ENCODE results near the gene CSKMT. TPM values are rescaled to one million over a fixed set of nuclear protein-coding genes. Genes with fewer than 3 reads are reported as not detected.

The CSKMT gene
- total RNA-seq, 1 experiment from 2014 or later = 63.5 TPM

DNA sequence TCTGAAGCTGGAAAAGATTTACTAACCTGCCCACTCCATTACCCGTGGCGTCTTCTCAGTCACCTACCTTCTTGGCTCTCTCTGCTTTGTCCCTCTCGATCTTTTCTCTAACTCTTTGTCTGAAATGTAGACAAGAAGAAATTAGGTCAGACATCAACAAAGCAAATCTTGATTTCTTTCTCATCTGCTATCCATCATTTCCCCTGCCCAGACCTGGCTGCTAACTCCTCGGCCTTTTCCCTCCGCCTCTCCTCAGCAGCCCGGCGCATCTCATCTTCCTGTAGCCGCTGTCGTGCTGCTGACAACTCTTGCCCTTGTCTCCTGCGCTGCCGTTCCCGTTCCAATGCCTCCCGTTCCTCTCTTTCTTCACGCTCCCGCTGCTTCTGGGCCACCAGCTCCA lies 12.6 kb downstream of the CSKMT start:
- Histone ChIP-seq H4K20me1 (ENCODE audit: insufficient read depth) (no peaks in the 10 kb centered on the region), H3K79me2 (ENCODE audit: insufficient read depth, low read length) (peaks cover 55% of the 10 kb centered on the region), H3K27me3 (ENCODE audit: insufficient read depth, low read length) (no peaks in the 10 kb centered on the region), H3K4me1 (ENCODE audit: control insufficient read depth in 1 of 2, insufficient read depth in 2 of 2, low read length in 2 of 2) (peaks cover 31 to 51% of the 10 kb centered on the region in 2 experiments), H3K9ac (ENCODE audit: low read length) (peak overlapping the region; percentile 84), H3K9me3 (ENCODE audit: control insufficient read depth in 1 of 2, insufficient read depth in 1 of 2, low read depth in 1 of 2, low read length in 2 of 2) (no peaks in the 10 kb centered on the region), H3K4me3 (replicated peaks in 1 of 2; ENCODE audit: low read depth in 1 of 2, low read length in 2 of 2) (peak overlapping the region; percentile 80 to 87), H2AFZ (ENCODE audit: low read depth, low read length, poor library complexity, severe bottlenecking) (no peak overlapping the region), H3K4me2 (ENCODE audit: low read length) (peak overlapping the region; percentile 95), H3K9me2 (ENCODE audit: insufficient read depth) (no peaks in the 10 kb centered on the region), H3K27ac (ENCODE audit: low read depth, low read length) (no peak overlapping the region), H3K36me3 (ENCODE audit: control insufficient read depth in 1 of 2, insufficient read depth in 2 of 2, low read length in 2 of 2) (peaks cover 6 to 11% of the 10 kb centered on the region in 2 experiments; a peak in 3 of 4 replicates)
- ChIA-PET CTCF (no interaction called here), POLR2A (interaction anchor here (1.2 to 2.4 kb wide), 2 partner anchors 13 to 86 kb away, joined by 4 to 6 read pairs; partner anchors contain the start of genes C11orf98, CSKMT and TUT1), RAD21 (ENCODE audit: low non-redundant PET in 1 of 2, low total read pairs in 2 of 2, uncharacterized antibody in 2 of 2, unreplicated experiment in 2 of 2) (no interaction called here)
- no peak for DNase-seq (ENCODE audit: low read depth, low spot score)
- ATAC-seq = no peak
- BruUV-seq (replicated peaks) = no TSS peak
- no peak for TF ChIP-seq RAD21 (IDR thresholded peaks at IDR 0.05; ENCODE audit: low read depth)
- TF ChIP-seq SRF (IDR thresholded peaks at IDR 0.05; ENCODE audit: low read depth) = no peak
- TF ChIP-seq, protein P1, sequence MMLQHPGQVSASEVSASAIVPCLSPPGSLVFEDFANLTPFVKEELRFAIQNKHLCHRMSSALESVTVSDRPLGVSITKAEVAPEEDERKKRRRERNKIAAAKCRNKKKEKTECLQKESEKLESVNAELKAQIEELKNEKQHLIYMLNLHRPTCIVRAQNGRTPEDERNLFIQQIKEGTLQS (IDR thresholded peaks at IDR 0.05) = no peak
- TF ChIP-seq JUND (IDR thresholded peaks at IDR 0.05) = no peak
- TF ChIP-seq, protein P2, sequence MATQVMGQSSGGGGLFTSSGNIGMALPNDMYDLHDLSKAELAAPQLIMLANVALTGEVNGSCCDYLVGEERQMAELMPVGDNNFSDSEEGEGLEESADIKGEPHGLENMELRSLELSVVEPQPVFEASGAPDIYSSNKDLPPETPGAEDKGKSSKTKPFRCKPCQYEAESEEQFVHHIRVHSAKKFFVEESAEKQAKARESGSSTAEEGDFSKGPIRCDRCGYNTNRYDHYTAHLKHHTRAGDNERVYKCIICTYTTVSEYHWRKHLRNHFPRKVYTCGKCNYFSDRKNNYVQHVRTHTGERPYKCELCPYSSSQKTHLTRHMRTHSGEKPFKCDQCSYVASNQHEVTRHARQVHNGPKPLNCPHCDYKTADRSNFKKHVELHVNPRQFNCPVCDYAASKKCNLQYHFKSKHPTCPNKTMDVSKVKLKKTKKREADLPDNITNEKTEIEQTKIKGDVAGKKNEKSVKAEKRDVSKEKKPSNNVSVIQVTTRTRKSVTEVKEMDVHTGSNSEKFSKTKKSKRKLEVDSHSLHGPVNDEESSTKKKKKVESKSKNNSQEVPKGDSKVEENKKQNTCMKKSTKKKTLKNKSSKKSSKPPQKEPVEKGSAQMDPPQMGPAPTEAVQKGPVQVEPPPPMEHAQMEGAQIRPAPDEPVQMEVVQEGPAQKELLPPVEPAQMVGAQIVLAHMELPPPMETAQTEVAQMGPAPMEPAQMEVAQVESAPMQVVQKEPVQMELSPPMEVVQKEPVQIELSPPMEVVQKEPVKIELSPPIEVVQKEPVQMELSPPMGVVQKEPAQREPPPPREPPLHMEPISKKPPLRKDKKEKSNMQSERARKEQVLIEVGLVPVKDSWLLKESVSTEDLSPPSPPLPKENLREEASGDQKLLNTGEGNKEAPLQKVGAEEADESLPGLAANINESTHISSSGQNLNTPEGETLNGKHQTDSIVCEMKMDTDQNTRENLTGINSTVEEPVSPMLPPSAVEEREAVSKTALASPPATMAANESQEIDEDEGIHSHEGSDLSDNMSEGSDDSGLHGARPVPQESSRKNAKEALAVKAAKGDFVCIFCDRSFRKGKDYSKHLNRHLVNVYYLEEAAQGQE (IDR thresholded peaks at IDR 0.05; ENCODE audit: low read depth) = no peak
- no peak for TF ChIP-seq EGR1 (IDR thresholded peaks at IDR 0.05; ENCODE audit: low read depth)
- no peak for TF ChIP-seq CEBPB (IDR thresholded peaks at IDR 0.05; ENCODE audit: low read depth)
- TF ChIP-seq TCF7L2 (IDR thresholded peaks at IDR 0.05; ENCODE audit: borderline replicate concordance, extremely low read depth, insufficient read depth, insufficient read length) = no peak
- TF ChIP-seq, protein P3, sequence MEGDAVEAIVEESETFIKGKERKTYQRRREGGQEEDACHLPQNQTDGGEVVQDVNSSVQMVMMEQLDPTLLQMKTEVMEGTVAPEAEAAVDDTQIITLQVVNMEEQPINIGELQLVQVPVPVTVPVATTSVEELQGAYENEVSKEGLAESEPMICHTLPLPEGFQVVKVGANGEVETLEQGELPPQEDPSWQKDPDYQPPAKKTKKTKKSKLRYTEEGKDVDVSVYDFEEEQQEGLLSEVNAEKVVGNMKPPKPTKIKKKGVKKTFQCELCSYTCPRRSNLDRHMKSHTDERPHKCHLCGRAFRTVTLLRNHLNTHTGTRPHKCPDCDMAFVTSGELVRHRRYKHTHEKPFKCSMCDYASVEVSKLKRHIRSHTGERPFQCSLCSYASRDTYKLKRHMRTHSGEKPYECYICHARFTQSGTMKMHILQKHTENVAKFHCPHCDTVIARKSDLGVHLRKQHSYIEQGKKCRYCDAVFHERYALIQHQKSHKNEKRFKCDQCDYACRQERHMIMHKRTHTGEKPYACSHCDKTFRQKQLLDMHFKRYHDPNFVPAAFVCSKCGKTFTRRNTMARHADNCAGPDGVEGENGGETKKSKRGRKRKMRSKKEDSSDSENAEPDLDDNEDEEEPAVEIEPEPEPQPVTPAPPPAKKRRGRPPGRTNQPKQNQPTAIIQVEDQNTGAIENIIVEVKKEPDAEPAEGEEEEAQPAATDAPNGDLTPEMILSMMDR (IDR thresholded peaks at IDR 0.05 in 2 of 3, conservative IDR thresholded peaks at IDR 0.05 in 1 of 3; ENCODE audit: borderline replicate concordance in 1 of 3, insufficient read depth in 1 of 3, low read depth in 2 of 3, low read length in 2 of 3) = no peak
- TF ChIP-seq, protein P4, sequence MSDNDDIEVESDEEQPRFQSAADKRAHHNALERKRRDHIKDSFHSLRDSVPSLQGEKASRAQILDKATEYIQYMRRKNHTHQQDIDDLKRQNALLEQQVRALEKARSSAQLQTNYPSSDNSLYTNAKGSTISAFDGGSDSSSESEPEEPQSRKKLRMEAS (IDR thresholded peaks at IDR 0.05) = no peak
- TF ChIP-seq, protein P5, sequence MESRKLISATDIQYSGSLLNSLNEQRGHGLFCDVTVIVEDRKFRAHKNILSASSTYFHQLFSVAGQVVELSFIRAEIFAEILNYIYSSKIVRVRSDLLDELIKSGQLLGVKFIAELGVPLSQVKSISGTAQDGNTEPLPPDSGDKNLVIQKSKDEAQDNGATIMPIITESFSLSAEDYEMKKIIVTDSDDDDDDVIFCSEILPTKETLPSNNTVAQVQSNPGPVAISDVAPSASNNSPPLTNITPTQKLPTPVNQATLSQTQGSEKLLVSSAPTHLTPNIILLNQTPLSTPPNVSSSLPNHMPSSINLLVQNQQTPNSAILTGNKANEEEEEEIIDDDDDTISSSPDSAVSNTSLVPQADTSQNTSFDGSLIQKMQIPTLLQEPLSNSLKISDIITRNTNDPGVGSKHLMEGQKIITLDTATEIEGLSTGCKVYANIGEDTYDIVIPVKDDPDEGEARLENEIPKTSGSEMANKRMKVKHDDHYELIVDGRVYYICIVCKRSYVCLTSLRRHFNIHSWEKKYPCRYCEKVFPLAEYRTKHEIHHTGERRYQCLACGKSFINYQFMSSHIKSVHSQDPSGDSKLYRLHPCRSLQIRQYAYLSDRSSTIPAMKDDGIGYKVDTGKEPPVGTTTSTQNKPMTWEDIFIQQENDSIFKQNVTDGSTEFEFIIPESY (IDR thresholded peaks at IDR 0.05; ENCODE audit: extremely low read depth, insufficient replicate concordance, low read length) = no peak
- no peak for TF ChIP-seq YY1 (IDR thresholded peaks at IDR 0.05; ENCODE audit: extremely low read depth, insufficient replicate concordance, low read depth, low read length)
- no peak for TF ChIP-seq POLR2A (IDR thresholded peaks at IDR 0.05; ENCODE audit: borderline replicate concordance, extremely low read depth, insufficient read depth, insufficient read length)
- no peak for TF ChIP-seq ELF1 (IDR thresholded peaks at IDR 0.05; ENCODE audit: borderline replicate concordance, low read depth)
- intact Hi-C loops (cut with micrococcal nuclease) = loop anchor here (10.0 kb wide), 1 partner anchor 87 kb away; the partner anchor contains the start of gene POLR2G

Measured in HCT116 (cell line).